ENCODE measurements around the gene PARP3. TPM values are rescaled to one million over a fixed set of nuclear protein-coding genes. Genes with fewer than 3 reads are reported as not detected.

Gene PARP3
- polyA plus RNA-seq, 1 of the 3 experiments (the other 2 are of a cell fraction) = 31.1 TPM

GRCh38 chr3:51995346-51996163 is 53.4 kb downstream of the PARP3 start, which contains the start of gene RPL29:
TSS of gene RPL29 (minus strand) at chr3:51995895. CDS start at chr3:51995461, 434 bp downstream.
- Histone ChIP-seq H4K20me1 (ENCODE audit: insufficient read depth) (0 out of 2 replicates have a peak, but pooled peaks cover 15% of the 10 kb centered on the region), H3K4me3 (ENCODE audit: low read depth in 2 of 2, low read length in 1 of 2) (peak within 1 kb of the TSS; percentile 83 to 88), H3K27ac (ENCODE audit: low read depth in 2 of 2, low read length in 1 of 2) (peak within 1 kb of the TSS; percentile 83 to 88), H3K9ac (peak within 1 kb of the TSS; percentile 97), H2AFZ (ENCODE audit: low read depth) (peak within 1 kb of the TSS; percentile 87), H3K36me3 (replicated peaks in 1 of 2; ENCODE audit: control insufficient read depth in 1 of 2, insufficient read depth in 2 of 2, low read length in 1 of 2) (peaks cover 23 to 25% of the 10 kb centered on the region in 2 experiments), H3K79me2 (ENCODE audit: insufficient read depth) (peaks cover 46% of the 10 kb centered on the region), H3K4me2 (peak within 1 kb of the TSS; percentile 95), H3K4me1 (ENCODE audit: control insufficient read depth in 1 of 2, insufficient read depth in 2 of 2, low read depth in 1 of 2, low read length in 1 of 2) (peaks cover 9 to 24% of the 10 kb centered on the region in 2 experiments; a peak in 3 of 4 replicates), H3K27me3 (ENCODE audit: insufficient read depth) (no peaks in the 10 kb centered on the region), H3F3A (replicated peaks; ENCODE audit: insufficient read depth) (peaks cover 29% of the 10 kb centered on the region), H3K9me3 (no peaks in the 10 kb centered on the region), H3K9me2 (no peaks in the 10 kb centered on the region)
- ChIA-PET CTCF (interaction anchor here (0.9 to 3.9 kb wide), 14 partner anchors 9 to 316 kb away, joined by 3 to 23 read pairs (median 6); partner anchors contain the start of genes ABHD14A, ABHD14B, ACY1 and GPR62), POLR2A (interaction anchor here (0.5 to 4.8 kb wide), 35 partner anchors 9 to 292 kb away, joined by 3 to 42 read pairs (median 4); partner anchors contain the start of genes ABHD14A, ABHD14B, ACY1 and DUSP7)
- DNase-seq = peak; percentile 92
- WGBS (ENCODE audit: low lambda C conversion rate) = 1% methylated on average over 25 of the region's 40 CpGs
- TF ChIP-seq PBX3 (IDR thresholded peaks at IDR 0.05) = 0 out of 2 replicates have a peak, but pooled peaks have one; percentile 21
- TF ChIP-seq YY1 (IDR thresholded peaks at IDR 0.05; ENCODE audit: low read depth) = peak; percentile 81
- peak; percentile 94 for TF ChIP-seq CHD2 (IDR thresholded peaks at IDR 0.05; ENCODE audit: low read length, partially characterized antibody)
- peak in 1 of 2 experiments; percentile 55; a peak in 1 of 4 replicates for TF ChIP-seq EP300 (IDR thresholded peaks at IDR 0.05; ENCODE audit: borderline replicate concordance in 1 of 2, low read depth in 1 of 2, low read length in 1 of 2)
- TF ChIP-seq JUND (IDR thresholded peaks at IDR 0.05) = no peak
- TF ChIP-seq TEAD4 (IDR thresholded peaks at IDR 0.05; ENCODE audit: borderline replicate concordance, insufficient read depth) = no peak
- TF ChIP-seq USF2 (IDR thresholded peaks at IDR 0.05; ENCODE audit: borderline replicate concordance, low read depth, low read length) = no peak
- peak; percentile 99 for TF ChIP-seq TAF1 (IDR thresholded peaks at IDR 0.05; ENCODE audit: borderline replicate concordance, low read depth, low read length)
- TF ChIP-seq RAD21 (IDR thresholded peaks at IDR 0.05; ENCODE audit: low read length) = peak; percentile 11; the same call in 1 of the 2 replicates
- TF ChIP-seq GABPA (IDR thresholded peaks at IDR 0.05; ENCODE audit: low read depth) = peak; percentile 100
- TF ChIP-seq RXRA (IDR thresholded peaks at IDR 0.05; ENCODE audit: borderline replicate concordance, low read depth) = no peak
- peak; percentile 84 for TF ChIP-seq MXI1 (IDR thresholded peaks at IDR 0.05; ENCODE audit: low read depth, low read length)
- TF ChIP-seq ELF1 (IDR thresholded peaks at IDR 0.05) = peak; percentile 98
- TF ChIP-seq RFX5 (IDR thresholded peaks at IDR 0.05; ENCODE audit: low read length) = no peak
- TF ChIP-seq NFIC (IDR thresholded peaks at IDR 0.05; ENCODE audit: borderline replicate concordance) = no peak
- no peak for TF ChIP-seq NRF1 (IDR thresholded peaks at IDR 0.05; ENCODE audit: low read depth, low read length)
- TF ChIP-seq MEF2A (IDR thresholded peaks at IDR 0.05; ENCODE audit: borderline replicate concordance, low read depth) = no peak; the same call in 1 of the 2 replicates
- TF ChIP-seq REST (IDR thresholded peaks at IDR 0.05; ENCODE audit: low read depth, low read length) = peak; percentile 77
- TF ChIP-seq TCF12 (IDR thresholded peaks at IDR 0.05) = peak; percentile 56
- peak; percentile 14; the same call in 1 of the 2 replicates for TF ChIP-seq SMC3 (IDR thresholded peaks at IDR 0.05; ENCODE audit: low read depth, low read length)
- peak; percentile 46; the same call in 1 of the 2 replicates for TF ChIP-seq RCOR1 (IDR thresholded peaks at IDR 0.05; ENCODE audit: low read length)
- TF ChIP-seq FOSL2 (IDR thresholded peaks at IDR 0.05; ENCODE audit: borderline replicate concordance, low read depth) = no peak
- TF ChIP-seq EZH2phosphoT487 (IDR thresholded peaks at IDR 0.05; ENCODE audit: borderline replicate concordance, low read depth) = no peak
- no peak for TF ChIP-seq GATA2 (CRISPR knock-in tag; IDR thresholded peaks at IDR 0.05)
- peak; percentile 97 for TF ChIP-seq POLR2AphosphoS5 (IDR thresholded peaks at IDR 0.05; ENCODE audit: low read depth, low read length)
- peak; percentile 42; the same call in 1 of the 2 replicates for TF ChIP-seq IRF3 (IDR thresholded peaks at IDR 0.05; ENCODE audit: low read depth, low read length)
- TF ChIP-seq FOXM1 (IDR thresholded peaks at IDR 0.05; ENCODE audit: low read depth) = no peak

Measured in SK-N-SH (cell line).